NCI-H748 treated with DMSO at 0.1 percent for 48 hours (cell line): Measurements from ENCODE around the gene MRPL40.

ENCODE experiments used
- DNase-seq: peaks from one replicate; lab custom pipeline; 2025; lab: John Stamatoyannopoulos, UW

MRPL40 gene

DNA sequence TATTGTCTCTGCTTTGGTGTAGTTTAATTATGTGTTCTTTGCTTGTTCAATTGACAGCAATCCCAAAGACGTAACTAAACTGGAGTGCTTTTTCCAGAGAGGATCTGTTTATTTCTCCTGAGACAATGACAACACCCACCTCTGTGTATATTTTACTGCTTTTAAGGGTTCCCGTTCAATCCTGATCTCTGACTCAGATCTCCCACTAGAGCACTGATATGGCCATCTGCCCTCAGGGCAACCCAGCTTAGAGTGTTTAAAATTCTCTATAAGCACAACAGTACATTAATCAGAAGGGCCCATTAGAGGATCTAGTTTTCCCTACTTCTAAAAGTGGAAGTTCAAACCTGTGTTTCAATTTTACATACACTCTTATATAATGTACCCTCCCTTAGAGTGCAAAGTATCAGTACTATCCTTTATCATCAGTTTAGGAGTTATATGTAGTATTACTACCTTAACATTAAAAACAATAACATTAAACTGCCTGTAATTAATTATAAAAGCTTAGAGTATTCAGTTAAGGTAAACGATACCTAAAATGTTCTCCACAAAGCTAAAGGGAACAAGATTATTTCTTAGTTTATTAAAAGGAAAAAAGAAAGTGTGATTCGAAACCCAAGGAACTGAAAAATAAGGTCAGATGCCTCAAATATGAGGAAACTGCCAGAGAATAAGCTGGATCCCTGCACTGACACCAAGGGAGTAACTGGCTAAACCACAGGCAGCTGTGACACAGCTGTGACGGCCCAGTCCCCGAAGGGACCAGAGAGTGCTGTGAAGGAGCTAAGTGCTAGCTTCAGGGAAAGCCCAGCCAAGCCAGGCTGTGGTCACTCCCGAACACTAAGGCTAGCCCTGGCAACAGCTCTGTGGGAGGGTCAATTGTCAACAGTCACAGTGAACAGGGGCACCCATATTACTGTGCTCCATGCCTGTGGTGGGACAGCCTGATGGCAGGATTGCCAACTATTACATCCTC, 31.4 kb downstream of the MRPL40 start:
- DNase-seq: no peak

DNA sequence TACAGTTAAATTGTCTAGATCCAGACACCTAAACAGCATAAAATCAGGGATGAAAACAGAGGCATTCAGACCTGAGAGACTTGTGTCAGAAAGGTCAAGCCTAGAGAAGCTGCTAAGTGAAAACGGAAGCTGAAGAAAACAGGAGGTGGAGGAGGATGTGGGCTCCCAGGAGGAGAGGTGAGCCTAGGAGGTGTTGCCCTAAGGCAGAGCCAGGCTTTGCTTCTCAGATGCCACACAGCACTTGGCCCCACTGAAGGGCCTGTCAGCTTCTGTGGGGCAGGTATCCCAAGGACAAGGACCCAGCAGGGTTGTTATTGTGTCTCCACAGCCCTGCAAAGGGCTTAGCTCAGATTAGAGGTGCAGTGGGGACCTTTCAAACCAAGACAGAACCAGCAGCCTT, 32.2 kb downstream of the MRPL40 start:
- DNase-seq: no peak

DNA sequence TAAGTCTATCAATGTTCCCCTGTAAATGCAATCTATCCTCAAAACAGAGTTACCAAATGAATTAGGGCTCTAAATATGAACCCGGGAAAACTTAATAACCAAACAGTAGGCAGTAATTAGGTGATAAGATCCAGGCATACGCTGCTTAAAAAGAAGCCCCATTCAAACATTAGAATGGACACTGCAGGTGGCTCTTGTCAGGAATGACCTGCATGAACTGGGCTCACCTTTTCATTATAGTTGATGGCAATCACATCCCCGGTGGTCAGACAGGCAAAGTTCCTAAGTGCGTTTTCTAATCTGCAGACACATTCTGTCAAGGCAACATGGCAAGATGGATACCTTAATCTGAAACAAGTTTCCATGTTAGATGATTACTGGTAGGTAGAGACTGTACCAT, 32.6 kb downstream of the MRPL40 start:
- DNase-seq: no peak

DNA sequence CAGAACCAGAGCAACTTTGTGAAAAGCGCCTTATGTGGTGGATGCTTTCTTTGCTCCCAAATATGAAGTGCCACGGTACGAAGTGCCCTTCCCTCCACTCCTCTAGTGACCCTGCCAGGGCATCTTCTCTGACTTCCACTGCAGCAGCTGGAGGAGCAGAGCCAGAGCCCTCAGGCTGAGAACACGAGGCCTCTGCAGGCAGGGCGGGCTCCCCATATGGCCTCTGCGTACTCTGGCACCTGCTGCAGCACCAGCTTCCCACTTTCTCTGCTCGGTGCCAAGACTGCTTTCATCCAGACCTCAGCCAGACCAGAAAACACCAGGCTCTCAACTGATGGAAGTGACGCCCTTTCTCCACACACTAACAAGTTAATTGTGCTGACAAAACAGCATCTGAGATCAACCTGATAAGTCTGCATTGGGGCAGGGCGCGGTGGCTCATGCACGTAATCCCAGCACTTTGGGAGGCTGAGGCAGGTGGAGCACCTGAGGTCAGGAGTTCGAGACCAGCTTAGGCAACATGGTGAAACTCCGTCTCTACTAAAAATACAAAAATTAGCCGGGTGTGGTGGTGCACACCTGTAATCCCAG, 33.9 kb downstream of the MRPL40 start:
- DNase-seq: no peak

DNA sequence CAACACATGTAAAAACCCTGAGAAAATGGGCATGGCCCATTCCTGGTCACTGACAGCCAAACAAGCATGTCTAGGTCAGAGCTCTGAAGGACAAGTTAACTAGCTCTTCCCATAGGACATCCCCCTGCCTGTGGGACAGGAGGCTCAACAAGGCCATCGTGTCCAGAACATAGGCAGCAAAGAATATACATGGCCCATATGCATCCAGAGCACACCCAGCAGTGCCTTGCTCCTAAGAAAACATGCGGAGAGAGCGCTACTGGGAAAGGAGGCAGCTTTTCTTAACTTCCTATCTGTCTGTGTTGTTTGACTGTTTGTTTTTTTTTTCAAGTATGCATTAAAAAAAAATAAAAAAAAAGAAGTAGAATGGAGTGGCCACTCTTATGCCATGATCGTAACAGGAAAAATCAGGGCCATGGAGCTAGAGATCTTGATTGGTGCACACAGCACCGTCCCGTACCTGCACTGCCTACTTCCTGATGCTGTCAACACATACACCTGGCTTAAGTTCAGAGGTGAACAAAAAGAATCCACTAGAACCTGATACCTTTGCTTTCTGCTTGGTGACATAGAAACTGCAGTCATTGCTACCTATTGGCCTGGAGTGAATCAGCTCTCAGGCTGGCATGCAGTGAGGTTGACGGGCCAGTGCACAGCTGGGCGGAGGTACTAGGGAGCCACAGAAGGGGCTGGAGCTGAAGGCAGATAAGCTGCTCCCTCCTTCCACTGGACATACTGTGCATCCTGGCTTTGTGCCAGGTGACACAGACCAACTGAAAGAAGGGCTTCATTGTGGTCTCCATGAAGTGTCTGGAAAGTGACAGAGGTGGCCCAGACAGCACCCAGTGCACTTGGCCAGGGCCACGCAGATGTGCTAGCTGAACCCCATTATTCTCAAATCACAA, 34.8 kb downstream of the MRPL40 start:
- DNase-seq: no peak

DNA sequence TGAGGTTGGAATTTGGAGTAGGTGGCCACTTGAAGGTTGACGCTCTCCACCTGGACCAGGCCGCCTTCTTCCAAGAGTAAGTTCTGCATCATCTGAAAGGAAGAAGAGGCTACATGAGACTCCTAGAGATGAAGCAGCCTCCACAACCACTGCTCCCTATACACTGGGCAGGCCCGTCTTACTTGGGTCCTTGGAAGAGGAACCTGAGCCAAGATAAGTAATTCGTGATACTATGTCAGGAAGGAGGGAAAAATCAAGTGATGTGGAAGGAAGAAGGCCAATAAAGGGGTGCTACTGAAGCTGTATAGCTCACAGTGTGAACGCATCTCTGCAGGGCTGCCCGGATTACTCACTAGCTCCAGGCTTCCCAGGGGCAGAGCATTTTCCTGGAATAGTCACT, 35.6 kb downstream of the MRPL40 start:
- no peak for DNase-seq

DNA sequence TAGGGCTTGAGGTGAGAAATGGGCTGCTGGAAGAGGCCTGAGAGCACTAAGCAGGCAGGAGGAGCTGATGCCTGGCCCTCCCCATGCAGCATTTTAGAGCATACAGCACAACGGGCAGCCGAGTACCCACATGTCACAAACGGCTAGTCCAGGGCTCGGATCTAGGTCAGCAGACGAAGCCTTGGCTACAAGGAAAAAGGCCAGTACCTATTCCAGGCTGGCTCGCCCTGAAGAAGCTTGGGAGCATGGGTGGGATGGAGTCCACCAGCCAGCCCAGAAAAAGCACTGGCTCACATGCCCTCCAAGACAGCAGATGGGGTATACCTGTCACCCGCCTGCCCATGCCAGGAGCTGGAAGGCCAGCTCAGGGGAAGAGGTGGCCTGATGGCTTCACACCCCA, 37.1 kb downstream of the MRPL40 start:
- no peak for DNase-seq

DNA sequence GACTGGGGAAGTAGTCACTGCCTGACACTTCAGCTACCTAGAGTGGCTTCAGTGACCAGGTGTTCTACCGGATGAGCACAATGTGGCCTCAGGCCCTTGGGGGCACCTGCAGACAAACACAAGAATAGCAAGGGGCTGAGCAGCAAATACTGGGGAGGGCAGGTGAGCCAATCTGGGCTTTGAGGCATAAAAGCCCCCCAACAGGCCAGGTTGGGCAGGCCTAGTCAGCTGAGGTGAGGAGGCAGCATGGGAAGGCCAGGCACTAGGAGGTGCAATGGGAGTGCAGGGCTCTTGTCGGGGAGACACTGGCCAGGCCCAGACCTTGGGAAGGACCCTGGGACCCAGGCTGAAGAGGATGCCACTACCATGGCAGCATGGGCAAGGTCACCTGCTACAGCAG, 37.7 kb downstream of the MRPL40 start:
- no peak for DNase-seq

DNA sequence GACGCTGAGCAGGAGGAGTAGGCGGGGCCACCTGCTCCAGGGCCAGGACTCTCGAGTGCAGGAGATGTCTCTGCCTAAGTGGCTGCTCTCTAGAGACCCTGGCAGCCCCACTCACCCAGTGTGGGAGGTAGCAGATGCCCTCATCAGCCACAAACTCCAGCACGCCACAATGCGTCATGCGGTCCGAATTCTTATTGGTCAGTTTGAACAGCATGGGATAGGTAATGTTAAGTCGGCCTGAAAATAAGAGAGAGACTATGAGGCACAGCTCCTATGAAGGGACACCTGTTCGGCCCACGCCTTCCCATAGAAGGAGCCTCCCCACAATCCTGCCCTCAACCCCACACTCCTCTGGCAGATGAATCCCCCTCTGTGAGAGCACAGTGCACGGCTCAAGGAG, 39.2 kb downstream of the MRPL40 start:
- no peak for DNase-seq

DNA sequence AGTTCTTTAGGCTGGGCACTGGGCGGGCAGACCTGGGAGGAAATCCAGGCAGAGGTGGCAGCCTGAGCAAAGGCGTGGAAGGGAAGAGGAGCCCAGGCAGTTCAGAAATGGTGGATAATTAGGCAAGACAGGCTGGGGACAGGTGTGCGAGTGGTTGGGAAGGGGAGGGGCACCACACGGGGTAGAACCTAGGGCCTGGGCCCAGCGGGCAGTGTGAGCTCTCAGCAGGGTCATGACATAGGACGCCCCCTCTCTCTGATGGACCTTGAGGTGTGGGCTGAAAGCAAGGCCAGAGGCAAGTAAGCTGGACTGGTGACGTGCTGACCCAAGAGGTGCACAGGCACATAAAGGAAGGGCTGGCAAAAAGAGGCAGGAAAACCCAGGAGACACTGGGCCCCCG, 39.9 kb downstream of the MRPL40 start:
- no peak for DNase-seq

DNA sequence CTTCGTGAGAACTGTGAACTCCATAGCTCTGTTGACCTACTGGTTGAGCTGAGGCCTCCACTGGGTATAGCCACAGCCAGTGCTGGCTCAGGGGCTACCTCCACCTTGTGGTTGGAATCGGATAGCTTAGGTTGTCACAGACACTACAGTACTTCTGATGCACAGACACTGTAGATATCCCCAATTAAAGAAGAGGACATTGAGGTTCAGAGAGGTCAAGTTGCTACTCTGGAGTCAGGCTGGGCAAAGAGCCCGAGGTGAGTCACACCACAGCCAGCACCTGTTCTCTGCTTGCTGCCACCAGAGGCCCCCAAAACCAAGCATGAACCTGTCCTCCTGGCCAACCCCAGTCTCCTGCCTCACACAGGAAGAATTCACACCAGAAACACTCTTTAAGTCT, 41.2 kb downstream of the MRPL40 start:
- no peak for DNase-seq

DNA sequence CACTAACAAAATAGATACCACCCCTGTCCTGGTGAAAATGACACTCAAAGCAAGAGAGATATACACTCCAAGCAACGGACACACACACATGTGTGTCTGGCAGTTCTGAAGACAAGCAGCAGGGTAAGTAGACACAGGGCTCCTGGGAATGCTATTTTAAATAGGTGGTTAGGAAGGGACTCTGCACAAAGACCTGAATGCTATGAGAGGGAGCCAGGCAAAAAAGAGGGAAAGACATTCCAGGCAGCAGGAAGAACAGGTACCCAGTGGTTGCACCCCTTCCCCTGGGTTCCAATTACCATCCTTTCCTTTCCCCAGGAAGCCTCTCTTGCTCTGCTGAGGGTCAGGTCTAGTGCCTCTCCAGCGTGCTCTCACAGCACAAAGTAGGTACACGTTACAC, 43.7 kb downstream of the MRPL40 start:
- no peak for DNase-seq

DNA sequence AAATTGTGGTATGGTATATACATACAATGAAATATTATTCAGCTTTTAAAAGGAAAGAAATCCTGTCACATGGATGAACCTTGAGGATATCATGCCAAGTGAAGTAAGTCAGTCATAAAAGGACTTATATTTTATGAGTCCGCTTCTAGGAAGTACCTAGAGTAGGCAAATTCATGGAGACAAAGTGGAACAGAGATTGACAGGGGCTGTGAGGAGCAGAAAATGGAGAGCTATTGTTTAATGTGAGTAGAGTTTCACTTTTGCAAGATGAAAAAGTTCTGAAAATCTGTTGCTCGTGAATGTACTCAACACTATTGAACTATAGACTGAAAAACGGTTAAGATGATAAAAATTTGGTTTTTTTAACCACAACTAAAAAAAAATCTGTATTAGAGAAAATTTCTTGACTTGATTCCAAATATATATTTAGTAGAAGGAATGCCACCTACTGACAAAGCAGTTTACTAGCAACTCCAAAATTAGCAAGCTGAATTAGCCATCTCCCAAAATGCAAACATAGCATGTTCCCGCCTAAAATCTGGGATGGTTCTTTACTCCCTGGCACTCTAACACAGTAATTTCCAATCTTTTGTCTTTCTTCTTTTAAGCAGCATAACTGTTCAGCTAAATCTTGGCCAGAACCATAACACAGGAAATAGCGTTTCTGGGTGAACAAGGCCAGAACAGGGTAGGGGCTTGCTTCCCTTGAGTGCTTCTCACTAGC, 45.1 kb downstream of the MRPL40 start:
- DNase-seq: no peak

DNA sequence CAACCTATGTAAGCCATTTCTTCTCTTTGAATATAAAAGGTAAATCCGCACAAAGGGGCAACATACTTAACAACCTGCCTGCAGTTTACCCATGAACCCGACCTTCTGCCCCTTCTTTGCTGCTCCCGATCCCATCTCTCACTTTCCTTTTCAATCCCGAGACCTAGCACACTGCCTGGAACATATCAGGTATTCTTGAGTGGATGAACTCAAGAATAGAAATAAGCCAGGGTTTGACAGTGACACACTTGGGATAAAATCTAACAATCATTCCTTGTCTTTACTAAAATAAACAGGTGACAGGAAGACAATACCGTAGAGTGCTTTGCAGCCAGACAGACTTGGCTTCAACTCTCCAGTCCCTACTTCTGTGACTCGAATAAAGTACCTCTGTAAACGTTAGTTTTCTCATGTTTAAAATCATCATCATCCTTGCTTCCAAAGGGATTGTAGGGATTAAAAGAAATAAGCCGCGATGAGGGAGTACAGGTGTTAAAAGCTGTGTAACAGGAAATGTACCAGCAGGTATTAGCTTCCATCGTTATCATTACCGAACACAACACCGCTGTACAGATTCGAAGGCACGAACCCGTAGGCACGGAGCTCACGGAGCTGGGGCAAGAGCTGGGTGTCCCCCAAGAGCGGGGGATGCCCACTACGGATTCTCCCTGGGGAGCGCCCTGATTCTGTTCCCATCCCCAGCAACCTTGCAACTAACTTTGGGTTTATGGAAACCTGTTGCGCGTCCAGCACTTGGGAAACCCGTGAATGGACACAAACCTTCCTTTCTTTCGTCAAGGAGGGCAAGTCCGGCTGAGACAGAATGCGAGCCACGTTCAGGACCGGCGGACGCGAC, 45.9 kb downstream of the MRPL40 start:
- no peak for DNase-seq

DNA sequence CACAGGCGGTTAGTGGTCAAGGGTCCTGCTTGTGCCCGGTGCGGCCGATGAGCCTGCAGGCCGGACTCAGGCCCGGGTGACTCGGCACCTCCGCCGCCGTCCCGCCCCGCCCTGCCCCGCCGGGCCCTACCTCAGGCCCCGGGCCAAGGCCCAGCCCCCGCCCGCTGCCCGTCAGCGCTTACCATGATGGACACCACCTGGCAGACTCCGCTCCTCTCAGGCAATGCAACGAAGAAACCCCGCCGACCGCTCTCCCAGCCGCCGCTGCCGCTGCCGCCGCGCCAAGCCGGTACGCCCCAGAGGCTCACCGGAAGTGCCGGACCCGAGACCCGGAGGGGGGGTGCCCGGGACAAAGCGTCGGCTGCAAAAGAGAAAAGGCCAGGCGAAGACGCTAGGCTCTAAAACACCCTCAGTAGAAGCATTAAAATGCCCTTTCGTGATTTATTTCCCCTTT, 46.6 kb downstream of the MRPL40 start, which contains the start of gene UFD1:
UFD1 (minus strand) TSS at position 293 of the 454 bp plus-strand sequence; CDS start at position 185, 108 bp downstream.
- DNase-seq: peak; percentile 81

DNA sequence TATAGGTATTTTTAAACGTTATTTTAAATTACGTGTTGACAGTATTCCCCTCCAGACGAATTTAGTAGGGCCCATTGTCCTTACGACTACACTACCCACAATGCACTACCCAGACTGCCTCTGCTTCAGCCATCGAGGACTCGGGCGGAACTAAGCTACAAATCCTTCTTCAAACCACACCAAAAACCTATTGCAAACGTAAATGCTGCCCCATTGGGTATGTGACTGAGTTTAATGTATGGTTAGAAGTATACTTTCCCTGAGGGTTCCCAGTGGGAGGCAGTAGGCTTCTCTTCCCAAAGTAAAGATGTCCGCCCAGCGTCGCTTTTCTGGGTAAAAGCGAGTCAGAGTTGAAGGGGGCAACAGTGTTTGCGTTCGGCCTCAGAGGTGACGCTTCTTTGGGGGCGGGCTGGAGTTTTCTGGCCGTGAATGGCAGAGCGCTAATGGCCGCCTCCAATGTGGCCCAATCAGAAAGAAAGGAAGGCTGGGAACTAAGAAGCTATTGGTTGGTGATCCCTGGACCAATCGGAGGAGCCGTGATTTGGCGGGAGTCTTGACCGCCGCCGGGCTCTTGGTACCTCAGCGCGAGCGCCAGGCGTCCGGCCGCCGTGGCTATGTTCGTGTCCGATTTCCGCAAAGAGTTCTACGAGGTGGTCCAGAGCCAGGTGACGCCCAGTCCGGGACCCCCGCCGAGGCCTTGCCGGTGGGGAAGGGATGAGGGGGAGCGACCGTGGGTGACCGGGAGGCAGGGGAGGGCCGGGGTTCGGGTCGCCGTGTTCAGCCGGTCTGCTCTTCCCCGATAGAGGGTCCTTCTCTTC, 47.2 kb downstream of the MRPL40 start, which contains the start of gene CDC45:
CDC45 (plus strand) TSS at position 566 of the 818 bp plus-strand sequence; CDS start at position 615, 49 bp downstream.
- DNase-seq: peak; percentile 98

DNA sequence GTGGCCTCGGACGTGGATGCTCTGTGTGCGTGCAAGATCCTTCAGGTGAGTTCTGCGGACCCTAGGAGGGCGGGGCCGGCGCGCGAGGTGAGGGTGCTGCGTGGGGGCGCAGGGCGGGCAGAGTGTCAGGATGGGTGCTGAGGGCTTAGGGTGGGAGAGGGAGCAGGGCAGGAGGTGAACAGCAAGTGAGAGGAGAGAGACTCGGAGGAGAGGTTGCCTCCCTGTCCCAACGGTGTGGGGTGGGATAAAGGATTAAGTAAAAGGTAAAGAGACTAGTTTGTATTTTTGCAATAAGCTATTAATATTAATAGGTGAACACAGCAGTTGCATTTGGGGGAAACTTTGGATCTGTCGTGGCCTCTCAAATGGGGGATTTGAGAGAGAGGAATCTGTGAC, 47.8 kb downstream of the MRPL40 start:
- no peak for DNase-seq

DNA sequence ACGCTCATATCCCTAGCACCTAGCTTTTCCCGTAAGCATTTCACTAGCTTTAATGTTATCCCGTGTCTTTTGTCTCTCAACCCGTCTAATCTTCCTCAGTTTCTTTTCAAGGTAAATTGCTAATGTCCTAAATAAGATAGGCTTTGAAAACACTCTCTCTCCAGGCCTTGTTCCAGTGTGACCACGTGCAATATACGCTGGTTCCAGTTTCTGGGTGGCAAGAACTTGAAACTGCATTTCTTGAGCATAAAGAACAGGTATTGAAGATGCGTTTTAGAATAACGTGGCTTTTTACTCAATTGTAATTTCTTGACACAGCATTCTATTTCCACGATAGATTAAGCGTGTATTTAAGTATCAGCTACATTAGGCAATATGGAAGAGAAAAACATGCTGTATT, 48.4 kb downstream of the MRPL40 start:
- no peak for DNase-seq

DNA sequence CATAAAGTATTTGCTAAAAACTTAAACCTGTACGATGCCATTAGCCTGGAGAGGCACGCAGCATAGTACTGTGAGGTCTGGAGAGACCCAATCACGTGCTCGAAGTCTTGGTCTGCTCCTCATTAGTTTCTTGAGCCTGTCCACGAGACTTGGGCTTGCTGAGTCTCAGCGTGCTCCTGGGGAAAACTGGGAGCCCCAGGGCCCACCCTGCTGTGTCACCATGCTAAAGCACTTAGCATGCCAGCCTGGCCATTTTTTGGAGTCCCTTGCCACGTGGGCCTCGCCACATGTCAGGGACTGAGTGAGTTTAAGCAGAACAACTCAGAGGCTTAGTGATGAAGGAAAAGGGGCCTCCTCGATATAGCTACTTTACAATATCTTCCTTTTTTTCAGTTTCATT, 50.0 kb downstream of the MRPL40 start:
- no peak for DNase-seq
